DMS79 (cell line): ENCODE data around the gene MORF4L2.
A peak's percentile ranks its signal among the peaks of the same experiment; 100 is the strongest.
"Not testable (repeated sequence)": the region's sequence is repeated elsewhere in the genome, so short reads cannot be mapped to it uniquely, and the experiment has no call there.

Experiments used
- DNase-seq: peaks from one replicate; lab custom pipeline; 2025; lab: John Stamatoyannopoulos, UW

The MORF4L2 gene

GRCh38 chrX:103678199-103678993 is 8.1 kb downstream of the MORF4L2 start:
- DNase-seq, result no peak

- no peak for DNase-seq
Observed at GRCh38 chrX:103674531-103675454, 11.7 kb downstream of the MORF4L2 start.

GRCh38 chrX:103669745-103670144 is 16.8 kb downstream of the MORF4L2 start:
- no peak for DNase-seq

- no peak for DNase-seq
Observed at GRCh38 chrX:103666202-103667107, 20.0 kb downstream of the MORF4L2 start.

GRCh38 chrX:103663981-103664762 is 22.3 kb downstream of the MORF4L2 start:
- no peak for DNase-seq

- not testable (repeated sequence) for DNase-seq
Observed at GRCh38 chrX:103659460-103659859, 27.0 kb downstream of the MORF4L2 start.

GRCh38 chrX:103658681-103659433 is 27.6 kb downstream of the MORF4L2 start:
- DNase-seq, result no peak

- not testable (repeated sequence) for DNase-seq
Observed at GRCh38 chrX:103657066-103657465, 29.4 kb downstream of the MORF4L2 start.

GRCh38 chrX:103656617-103657016 is 29.9 kb downstream of the MORF4L2 start:
- no peak for DNase-seq

- DNase-seq, result not testable (repeated sequence)
Observed at GRCh38 chrX:103655230-103656000, 31.1 kb downstream of the MORF4L2 start.

GRCh38 chrX:103651151-103651773 is 35.2 kb downstream of the MORF4L2 start:
- DNase-seq, result no peak

GRCh38 chrX:103647630-103648029 is 38.9 kb downstream of the MORF4L2 start:
- no peak for DNase-seq

- DNase-seq, result no peak
Observed at GRCh38 chrX:103644125-103644524, 42.4 kb downstream of the MORF4L2 start.

GRCh38 chrX:103640401-103641155 is 45.9 kb downstream of the MORF4L2 start:
- no peak for DNase-seq

GRCh38 chrX:103638479-103639346 is 47.8 kb downstream of the MORF4L2 start:
- DNase-seq, result peak; percentile 22

GRCh38 chrX:103637604-103638338 is 48.7 kb downstream of the MORF4L2 start:
- no peak for DNase-seq

- DNase-seq, result no peak
Observed at GRCh38 chrX:103635436-103635835, 51.1 kb downstream of the MORF4L2 start.
